Thyroid gland (tissue), 4 donors: ENCODE measurements around the gene EBP. TPM values are rescaled to one million over a fixed set of nuclear protein-coding genes. Genes with fewer than 3 reads are reported as not detected.

Experiments used
- DNase-seq, 2 donors: peaks; one replicate each; pipeline ENCODE4 v3.0.0-alpha.2; 2019
- H3K27ac ChIP-seq, 3 donors: fragments of 200-600 bp; sonication (generic); 1 replicate in 2 of 3; 2 replicates in 1 of 3; pipeline ENCODE4 v1.5.1; 2016 to 2019; ENCODE audit warnings: mild to moderate bottlenecking in 1 of 3, moderate library complexity in 1 of 3
- H3K27me3 ChIP-seq: fragments of 200-600 bp; sonication (generic); one replicate; pipeline ENCODE4 v1.5.1; 2019
- H3K36me3 ChIP-seq, 2 donors: fragments of 200-600 bp; sonication (generic); one replicate each; pipeline ENCODE4 v1.5.1; 2016 to 2019
- H3K4me1 ChIP-seq, 2 donors: fragments of 200-600 bp; sonication (generic); one replicate each; pipeline ENCODE4 v1.5.1; 2017 to 2019
- H3K4me3 ChIP-seq, 3 donors: fragments of 200-600 bp; sonication (generic); replicated peaks in 1 of 3; 1 replicate in 2 of 3; 2 replicates in 1 of 3; pipeline ENCODE4 v1.5.1; 2016; ENCODE audit warnings: mild to moderate bottlenecking in 1 of 3
- H3K9me3 ChIP-seq: fragments of 200-600 bp; sonication (generic); one replicate; pipeline ENCODE4 v1.5.1; 2017
- CTCF ChIP-seq, 6 experiments: fragments of 200-600 bp in 3 of 6; fragments of 450-650 bp in 3 of 6; sonication (generic) in 3 of 6; IDR thresholded peaks; one replicate each; pipeline ENCODE4 v1.5.1; 2016 to 2019; ENCODE audit warnings: antibody characterized with exemption in 6 of 6, mild to moderate bottlenecking in 2 of 6, inconsistent platforms in 1 of 6, moderate library complexity in 1 of 6
- POLR2A ChIP-seq, 2 donors: fragments of 450-650 bp; IDR thresholded peaks; one replicate each; pipeline ENCODE4 v1.6.1; 2017; ENCODE audit warnings: antibody characterized with exemption in 2 of 2, mild to moderate bottlenecking in 2 of 2, moderate library complexity in 1 of 2
- WGBS, 2 donors: methylation state at CpG; one replicate each; pipeline ENCODE4 v1.1.5; 2017; 5-methylcytosine and 5-hydroxymethylcytosine counted together
- intact Hi-C: fragments of 100-400 bp; cut with DNase I; formaldehyde crosslinking; loops from one replicate; pipeline ENCODE4 v1.15.1; 2023
- total RNA-seq, 4 donors: library from RNA; depleted of rRNA; stranded (reverse); fragments of >200 nt; gene quantifications; one replicate each; pipeline ENCODE4 v1.2.3, GENCODE V29; 2016

EBP gene
- total RNA-seq, 4 donors from 2014 or later: 11.0 to 43.5 (median 35.5) TPM

DNA sequence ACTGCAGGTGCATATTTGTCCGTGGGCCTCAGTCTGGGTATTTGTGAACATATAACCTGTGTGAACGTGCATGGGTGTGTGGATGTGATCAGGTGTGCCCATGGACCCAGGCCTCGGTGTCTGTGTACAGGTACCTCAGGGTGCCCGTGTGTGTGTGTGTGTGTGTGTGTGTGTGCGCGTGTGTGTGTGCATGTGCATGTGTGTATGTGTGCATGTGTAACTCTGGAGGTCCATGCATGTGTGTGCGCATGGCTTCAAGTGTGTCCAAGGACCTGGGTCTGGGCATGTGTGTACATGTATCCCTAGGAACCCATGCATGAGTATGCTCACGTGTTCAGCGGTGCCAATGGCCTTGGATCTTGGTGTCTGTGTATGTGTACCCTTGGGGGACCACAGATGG is 29.8 kb upstream of the EBP start:
- TF ChIP-seq CTCF (IDR thresholded peaks at IDR 0.05) (no peak), POLR2A (IDR thresholded peaks at IDR 0.05) (no peak)
- 83 to 100% methylated on average over 1 to 2 of the region's 9 CpGs for WGBS, 2 donors
- no peaks in the 10 kb centered on the region for H3K27me3 ChIP-seq
- no peaks in the 10 kb centered on the region for H3K9me3 ChIP-seq
- H3K4me1 ChIP-seq: no peaks in the 10 kb centered on the region
- H3K27ac ChIP-seq: no peak overlapping the region
- H3K36me3 ChIP-seq: no peaks in the 10 kb centered on the region
- intact Hi-C loops: no loop called here
- no peak for DNase-seq
- no peak overlapping the region for H3K4me3 ChIP-seq

DNA sequence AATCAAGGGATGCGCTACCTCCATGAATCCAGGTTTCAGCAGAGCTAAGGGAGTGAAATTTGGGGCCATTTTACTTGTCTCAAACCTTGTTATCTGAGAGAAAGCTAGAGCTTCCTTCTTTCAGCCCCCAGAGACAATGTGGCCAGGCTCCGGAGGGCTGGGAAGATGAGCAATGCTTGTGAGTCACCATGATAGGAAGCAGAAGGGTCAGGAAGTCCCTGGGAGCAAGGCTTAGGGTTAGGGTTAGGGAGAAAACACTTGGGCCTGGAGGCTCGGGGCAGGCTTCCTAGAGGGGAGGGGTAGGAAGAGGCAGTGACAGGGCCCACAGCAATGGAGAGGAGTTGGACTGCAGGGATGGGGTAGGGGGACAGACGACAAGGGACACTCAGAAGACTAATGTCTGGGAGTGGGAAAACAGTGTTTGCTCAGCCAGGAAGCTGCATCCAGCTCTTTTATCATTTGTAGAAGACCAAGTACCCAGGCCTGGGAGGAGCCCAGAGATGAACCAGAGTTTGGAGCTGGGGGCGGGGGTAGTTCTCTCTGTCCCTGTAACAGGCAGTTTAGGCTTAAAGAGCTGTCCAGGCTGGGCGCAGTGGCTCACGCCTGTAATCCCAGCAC is 29.2 kb upstream of the EBP start:
- no peak overlapping the region for H3K27ac ChIP-seq
- TF ChIP-seq CTCF (IDR thresholded peaks at IDR 0.05) (no peak), POLR2A (IDR thresholded peaks at IDR 0.05) (no peak)
- intact Hi-C loops: no loop called here
- no peaks in the 10 kb centered on the region for H3K9me3 ChIP-seq
- WGBS, 2 donors: 64 to 76% methylated on average over 3 to 4 of the region's 7 CpGs
- H3K4me1 ChIP-seq: no peaks in the 10 kb centered on the region
- DNase-seq: no peak
- no peak overlapping the region for H3K4me3 ChIP-seq
- no peaks in the 10 kb centered on the region for H3K27me3 ChIP-seq
- no peaks in the 10 kb centered on the region for H3K36me3 ChIP-seq

DNA sequence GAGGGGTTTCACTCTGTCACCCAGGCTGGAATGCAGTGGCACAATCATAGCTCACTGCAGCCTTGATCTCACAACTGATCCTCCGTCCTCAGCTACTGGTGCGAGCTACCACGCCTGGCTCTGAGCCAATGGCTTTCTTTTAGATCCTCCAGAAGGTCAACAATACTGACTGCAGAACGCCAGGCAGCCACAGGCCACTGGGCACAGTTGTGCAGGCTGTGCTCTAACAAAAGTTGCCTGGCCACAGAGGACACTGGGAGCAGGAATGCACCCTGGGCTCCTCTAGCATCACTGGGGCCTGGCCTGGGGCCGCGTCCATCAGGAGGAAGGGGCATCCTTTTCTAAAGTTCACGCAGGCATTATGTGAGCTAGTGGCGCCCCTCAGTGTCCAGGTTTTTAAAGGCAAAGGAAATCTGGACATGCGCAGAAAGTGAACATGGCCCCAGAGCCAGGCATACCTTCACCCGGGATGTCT is 27.7 kb upstream of the EBP start:
- no peaks in the 10 kb centered on the region for H3K36me3 ChIP-seq
- H3K4me3 ChIP-seq: no peak overlapping the region
- TF ChIP-seq POLR2A (IDR thresholded peaks at IDR 0.05) (no peak), CTCF (IDR thresholded peaks at IDR 0.05) (peak in 3 of 6 experiments; percentile 19 to 34 (median 32))
- 9 to 21% methylated on average over 5 to 6 of the region's 10 CpGs for WGBS, 2 donors
- no peaks in the 10 kb centered on the region for H3K9me3 ChIP-seq
- H3K4me1 ChIP-seq: no peaks in the 10 kb centered on the region
- peak; percentile 61 to 72 for DNase-seq
- no peaks in the 10 kb centered on the region for H3K27me3 ChIP-seq
- no peak overlapping the region for H3K27ac ChIP-seq
- intact Hi-C loops: no loop called here

- WGBS, 2 donors: 42 to 88% methylated on average over 1 to 4 of the region's 4 CpGs
- Histone ChIP-seq H3K4me3 (no peak overlapping the region), H3K4me1 (no peaks in the 10 kb centered on the region), H3K36me3 (no peaks in the 10 kb centered on the region), H3K27ac (no peak overlapping the region), H3K27me3 (no peaks in the 10 kb centered on the region), H3K9me3 (no peaks in the 10 kb centered on the region)
- no peak for TF ChIP-seq CTCF (IDR thresholded peaks at IDR 0.05)
- no peak for TF ChIP-seq POLR2A (IDR thresholded peaks at IDR 0.05)
- no peak for DNase-seq
- intact Hi-C loops: no loop called here
Measured at GRCh38 chrX:48496660-48497059, 24.9 kb upstream of the EBP start.

DNA sequence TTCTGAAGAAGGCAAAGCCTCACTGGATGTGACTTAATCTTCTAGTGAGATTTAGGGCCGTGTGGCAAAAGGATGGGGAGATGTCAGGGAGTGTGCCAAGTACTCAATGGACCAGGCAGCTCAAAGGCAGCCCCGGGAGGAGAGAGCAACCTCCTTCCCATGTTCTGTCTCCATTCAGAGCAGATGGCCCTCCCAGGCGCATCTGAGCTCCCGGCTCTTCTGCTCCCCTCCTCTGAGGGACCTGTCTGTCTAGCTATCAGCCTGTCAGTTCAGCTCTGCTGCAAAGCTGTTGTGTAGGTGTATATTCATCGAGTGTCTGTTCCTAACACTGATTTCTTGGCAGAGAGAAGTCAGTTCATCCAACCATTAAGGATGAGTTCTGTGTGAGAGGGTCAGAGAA is 23.7 kb upstream of the EBP start:
- H3K27ac ChIP-seq: no peak overlapping the region
- TF ChIP-seq POLR2A (IDR thresholded peaks at IDR 0.05): no peak
- no peak for TF ChIP-seq CTCF (IDR thresholded peaks at IDR 0.05)
- H3K4me1 ChIP-seq: no peaks in the 10 kb centered on the region
- DNase-seq: no peak
- H3K9me3 ChIP-seq: no peaks in the 10 kb centered on the region
- intact Hi-C loops: no loop called here
- 33 to 62% methylated on average over 1 to 4 of the region's 5 CpGs for WGBS, 2 donors
- H3K27me3 ChIP-seq: no peaks in the 10 kb centered on the region
- no peak overlapping the region for H3K4me3 ChIP-seq
- no peaks in the 10 kb centered on the region for H3K36me3 ChIP-seq
